SK-N-SH (cell line): Measurements from ENCODE around the gene SLC25A46. TPM values are rescaled to one million over a fixed set of nuclear protein-coding genes. Genes with fewer than 3 reads are reported as not detected.

Source experiments
- CTCF ChIA-PET: fragments of 300-600, 350-600 bp; formaldehyde crosslinking; extraction: SDS; loops from one replicate; lab custom pipeline; 2021; lab: Yijun Ruan, JAX
- POLR2A ChIA-PET: fragments of 350-600 bp; sonication (Branson Sonifier 250); formaldehyde crosslinking; extraction: SDS; loops from one replicate; lab custom pipeline; 2020; ENCODE audit warnings: antibody characterized with exemption, inconsistent platforms; lab: Yijun Ruan, JAX
- DNase-seq: peaks from one replicate; pipeline ENCODE4 v3.0.0; 2012
- H2AFZ ChIP-seq: fragments of 200-600 bp; sonication (generic); 2 replicates; pipeline ENCODE4 v1.8.1; 2016; ENCODE audit warnings: antibody characterized with exemption, mild to moderate bottlenecking, low read depth
- H3F3A ChIP-seq: fragments of 200-600 bp; sonication (generic); replicated peaks from 2 replicates; pipeline ENCODE3; 2016; ENCODE audit warnings: antibody characterized with exemption, mild to moderate bottlenecking; ENCODE audit not compliant: insufficient read depth
- H3K27ac ChIP-seq, 2 experiments: fragments of 200-500 bp in 1 of 2; fragments of 200-600 bp in 1 of 2; sonication (Bioruptor generic) in 1 of 2; sonication (generic), shearing (Covaris generic) in 1 of 2; 2 replicates each; pipeline versions ENCODE4 v1.5.1 to v1.6.1; 2014 to 2016; ENCODE audit warnings: low read depth in 2 of 2, inconsistent platforms in 1 of 2, low read length in 1 of 2, mild to moderate bottlenecking in 1 of 2, mixed read lengths in 1 of 2
- H3K27me3 ChIP-seq: fragments of 200-600 bp; sonication (generic), shearing (Covaris generic); 2 replicates; pipeline ENCODE4 v1.6.1; 2016; ENCODE audit warnings: mixed run types; ENCODE audit not compliant: insufficient read depth
- H3K36me3 ChIP-seq, 2 experiments: fragments of 200-500 bp in 1 of 2; fragments of 200-600 bp in 1 of 2; sonication (Bioruptor generic) in 1 of 2; sonication (generic) in 1 of 2; replicated peaks in 1 of 2; 2 replicates each; pipeline versions ENCODE3 to v1.5.1; 2014 to 2016; ENCODE audit warnings: low read length in 1 of 2, mild to moderate bottlenecking in 1 of 2; ENCODE audit not compliant: insufficient read depth in 2 of 2, control insufficient read depth in 1 of 2
- H3K4me1 ChIP-seq, 2 experiments: fragments of 200-500 bp in 1 of 2; fragments of 200-600 bp in 1 of 2; sonication (Bioruptor generic) in 1 of 2; sonication (generic), shearing (Covaris generic) in 1 of 2; 2 replicates each; pipeline versions ENCODE4 v1.5.1 to v1.6.1; 2014 to 2016; ENCODE audit warnings: low read depth in 1 of 2, low read length in 1 of 2, mixed run types in 1 of 2; ENCODE audit not compliant: insufficient read depth in 2 of 2, control insufficient read depth in 1 of 2
- H3K4me2 ChIP-seq: fragments of 200-600 bp; sonication (generic), shearing (Covaris generic); 2 replicates; pipeline ENCODE4 v1.6.1; 2017; ENCODE audit warnings: mixed run types
- H3K4me3 ChIP-seq, 2 experiments: fragments of 200-500 bp in 1 of 2; fragments of 200-600 bp in 1 of 2; sonication (Bioruptor generic) in 1 of 2; sonication (generic), shearing (Covaris generic) in 1 of 2; 2 replicates each; pipeline versions ENCODE4 v1.5.1 to v1.8.1; 2014 to 2016; ENCODE audit warnings: low read depth in 2 of 2, inconsistent platforms in 1 of 2, low read length in 1 of 2, mild to moderate bottlenecking in 1 of 2, mixed read lengths in 1 of 2, moderate library complexity in 1 of 2
- H3K79me2 ChIP-seq: fragments of 200-600 bp; sonication (generic); 2 replicates; pipeline ENCODE4 v1.8.1; 2017; ENCODE audit warnings: mild to moderate bottlenecking; ENCODE audit not compliant: insufficient read depth
- H3K9ac ChIP-seq: fragments of 200-600 bp; sonication (generic); 2 replicates; pipeline ENCODE4 v1.6.1; 2017; ENCODE audit warnings: mixed run types
- H3K9me2 ChIP-seq: fragments of 200-600 bp; sonication (generic); 2 replicates; pipeline ENCODE4 v1.6.1; 2017; ENCODE audit warnings: mixed run types
- H3K9me3 ChIP-seq: fragments of 200-600 bp; sonication (generic); 2 replicates; pipeline ENCODE4 v1.6.1; 2017; ENCODE audit warnings: mixed run types, mild to moderate bottlenecking, moderate library complexity
- H4K20me1 ChIP-seq: fragments of 200-600 bp; sonication (generic); 2 replicates; pipeline ENCODE4 v1.6.1; 2017; ENCODE audit warnings: mild to moderate bottlenecking, mixed run types; ENCODE audit not compliant: insufficient read depth
- ELF1 ChIP-seq: IDR thresholded peaks from 2 replicates; pipeline ENCODE4 v1.4.0; 2012
- EZH2phosphoT487 ChIP-seq: fragments of 200-600 bp; sonication (generic); IDR thresholded peaks from 2 replicates; pipeline ENCODE4 v1.6.1; 2017; ENCODE audit warnings: low read depth, mixed run types, mild to moderate bottlenecking, antibody characterized with exemption, moderate library complexity, borderline replicate concordance
- FOXJ3 ChIP-seq: sonication (generic); formaldehyde crosslinking; IDR thresholded peaks from 2 replicates; pipeline ENCODE4 v1.5.1; 2020; ENCODE audit warnings: mild to moderate bottlenecking, missing genetic modification reagents
- FOXM1 ChIP-seq: IDR thresholded peaks from 2 replicates; pipeline ENCODE4 v1.4.0; 2012; ENCODE audit warnings: low read depth, mild to moderate bottlenecking
- GABPA ChIP-seq: IDR thresholded peaks from 2 replicates; pipeline ENCODE4 v1.4.0; 2012; ENCODE audit warnings: low read depth, mild to moderate bottlenecking
- JUND ChIP-seq: IDR thresholded peaks from 2 replicates; pipeline ENCODE4 v1.4.0; 2012
- MEF2A ChIP-seq: IDR thresholded peaks from 2 replicates; pipeline ENCODE4 v1.4.0; 2012; ENCODE audit warnings: low read depth, borderline replicate concordance
- MXI1 ChIP-seq: IDR thresholded peaks from 2 replicates; pipeline ENCODE4 v1.6.1; 2012; ENCODE audit warnings: mild to moderate bottlenecking, low read depth, low read length, improper control_type of control experiment
- NRF1 ChIP-seq: IDR thresholded peaks from 2 replicates; pipeline ENCODE4 v1.6.1; 2012; ENCODE audit warnings: low read depth, mild to moderate bottlenecking, low read length
- POLR2AphosphoS5 ChIP-seq: IDR thresholded peaks from 2 replicates; pipeline ENCODE4 v1.6.1; 2012; ENCODE audit warnings: low read depth, low read length
- RAD21 ChIP-seq: IDR thresholded peaks from 2 replicates; pipeline ENCODE4 v1.6.1; 2012; ENCODE audit warnings: mild to moderate bottlenecking, low read length
- RCOR1 ChIP-seq: fragments of 150-350 bp; IDR thresholded peaks from 2 replicates; pipeline ENCODE4 v1.6.1; 2017; ENCODE audit warnings: antibody characterized with exemption, low read length
- RFX5 ChIP-seq: IDR thresholded peaks from 2 replicates; pipeline ENCODE4 v1.6.1; 2012; ENCODE audit warnings: mild to moderate bottlenecking, improper control_type of control experiment, low read length
- RXRA ChIP-seq: IDR thresholded peaks from 2 replicates; pipeline ENCODE4 v1.4.0; 2012; ENCODE audit warnings: low read depth, mild to moderate bottlenecking, borderline replicate concordance
- SIN3A ChIP-seq: IDR thresholded peaks from 2 replicates; pipeline ENCODE4 v1.6.1; 2012; ENCODE audit warnings: low read depth, mild to moderate bottlenecking, low read length, moderate library complexity, borderline replicate concordance
- TAF1 ChIP-seq: IDR thresholded peaks from 2 replicates; pipeline ENCODE4 v1.6.1; 2012; ENCODE audit warnings: low read depth, mild to moderate bottlenecking, low read length, moderate library complexity, borderline replicate concordance
- TCF12 ChIP-seq: IDR thresholded peaks from 2 replicates; pipeline ENCODE4 v1.4.0; 2012
- TEAD4 ChIP-seq: IDR thresholded peaks from 2 replicates; pipeline ENCODE4 v1.4.0; 2012; ENCODE audit warnings: mild to moderate bottlenecking, borderline replicate concordance; ENCODE audit not compliant: insufficient read depth
- YY1 ChIP-seq: IDR thresholded peaks from 2 replicates; pipeline ENCODE4 v1.4.0; 2012; ENCODE audit warnings: low read depth, mild to moderate bottlenecking
- WGBS: methylation state at CpG from one replicate; pipeline ENCODE4 v1.1.6; 2017; ENCODE audit warnings: low lambda C conversion rate; 5-methylcytosine and 5-hydroxymethylcytosine counted together
- polyA plus RNA-seq, 3 experiments: library from polyadenylated mRNA; depleted of rRNA; stranded (reverse); fragments of >200 nt; gene quantifications; 2 replicates each; pipeline ENCODE4 v1.2.3, GENCODE V29; 2012
- TF ChIP-seq, protein P1 (sequence below): fragments of 150-350 bp; IDR thresholded peaks from 2 replicates; pipeline ENCODE4 v1.6.1; 2017; ENCODE audit warnings: antibody characterized with exemption, low read length, low read depth, borderline replicate concordance
- TF ChIP-seq, protein P2 (sequence below): IDR thresholded peaks from 2 replicates; pipeline ENCODE4; 2012
- TF ChIP-seq, protein P3 (sequence below): fragments of 200-600 bp; sonication (generic); IDR thresholded peaks from 2 replicates; pipeline ENCODE4 v1.6.1; 2017; ENCODE audit warnings: antibody characterized with exemption, mild to moderate bottlenecking, moderate library complexity
- TF ChIP-seq, protein P4 (sequence below): IDR thresholded peaks from 2 replicates; pipeline ENCODE4 v1.4.0; 2012; ENCODE audit warnings: low read depth, borderline replicate concordance
- TF ChIP-seq, protein P5 (sequence below): IDR thresholded peaks from 2 replicates; pipeline ENCODE4 v1.4.0; 2012; ENCODE audit warnings: low read depth, borderline replicate concordance

The SLC25A46 gene
- polyA plus RNA-seq, 1 of the 3 experiments (the other 2 are of a cell fraction), result 15.7 TPM

DNA sequence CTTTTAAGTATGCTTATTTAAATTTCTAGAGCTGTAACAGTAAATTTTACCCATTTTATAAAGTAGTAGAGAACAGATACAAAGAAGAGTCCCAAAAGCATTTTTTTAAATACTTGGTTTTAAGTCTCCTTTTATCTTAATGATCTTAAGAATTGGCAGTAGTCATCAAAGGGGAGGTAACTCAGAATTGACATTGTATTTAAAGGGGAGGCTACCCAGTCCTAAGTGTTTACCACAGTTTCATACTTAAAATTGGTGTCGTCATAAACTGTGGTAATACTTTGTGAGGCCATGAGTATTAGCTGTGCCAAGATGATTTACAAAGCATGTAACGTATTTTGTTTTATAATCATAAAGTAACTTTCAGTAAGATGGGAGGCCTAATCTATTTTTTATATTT lies 14.8 kb downstream of the SLC25A46 start:
- Histone ChIP-seq H3K27me3 (no peaks in the 10 kb centered on the region), H3K9ac (no peak overlapping the region), H3F3A (peaks cover 18% of the 10 kb centered on the region), H3K4me1 (no peaks in the 10 kb centered on the region), H3K79me2 (no peaks in the 10 kb centered on the region), H3K4me3 (no peak overlapping the region), H2AFZ (no peak overlapping the region), H3K36me3 (peaks cover 48 to 85% of the 10 kb centered on the region in 2 experiments), H3K4me2 (no peak overlapping the region), H3K9me3 (no peaks in the 10 kb centered on the region), H3K27ac (no peak overlapping the region), H3K9me2 (no peaks in the 10 kb centered on the region), H4K20me1 (no peaks in the 10 kb centered on the region)
- WGBS, result 95% methylated on average over 2 of the region's 2 CpGs
- ChIA-PET POLR2A (no interaction called here), CTCF (interaction anchor here (0.6 to 1.3 kb wide), 4 partner anchors 9 to 444 kb away, joined by 3 read pairs; no protein-coding TSS in a partner anchor)
- TF ChIP-seq RFX5 (no peak), NRF1 (no peak), SIN3A (no peak), RAD21 (no peak), POLR2AphosphoS5 (no peak), FOXJ3 (no peak), YY1 (no peak), MEF2A (no peak), ELF1 (no peak), MXI1 (no peak), RXRA (no peak)
- TF ChIP-seq, protein P1, sequence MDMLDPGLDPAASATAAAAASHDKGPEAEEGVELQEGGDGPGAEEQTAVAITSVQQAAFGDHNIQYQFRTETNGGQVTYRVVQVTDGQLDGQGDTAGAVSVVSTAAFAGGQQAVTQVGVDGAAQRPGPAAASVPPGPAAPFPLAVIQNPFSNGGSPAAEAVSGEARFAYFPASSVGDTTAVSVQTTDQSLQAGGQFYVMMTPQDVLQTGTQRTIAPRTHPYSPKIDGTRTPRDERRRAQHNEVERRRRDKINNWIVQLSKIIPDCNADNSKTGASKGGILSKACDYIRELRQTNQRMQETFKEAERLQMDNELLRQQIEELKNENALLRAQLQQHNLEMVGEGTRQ, result no peak
- TF ChIP-seq, protein P2, sequence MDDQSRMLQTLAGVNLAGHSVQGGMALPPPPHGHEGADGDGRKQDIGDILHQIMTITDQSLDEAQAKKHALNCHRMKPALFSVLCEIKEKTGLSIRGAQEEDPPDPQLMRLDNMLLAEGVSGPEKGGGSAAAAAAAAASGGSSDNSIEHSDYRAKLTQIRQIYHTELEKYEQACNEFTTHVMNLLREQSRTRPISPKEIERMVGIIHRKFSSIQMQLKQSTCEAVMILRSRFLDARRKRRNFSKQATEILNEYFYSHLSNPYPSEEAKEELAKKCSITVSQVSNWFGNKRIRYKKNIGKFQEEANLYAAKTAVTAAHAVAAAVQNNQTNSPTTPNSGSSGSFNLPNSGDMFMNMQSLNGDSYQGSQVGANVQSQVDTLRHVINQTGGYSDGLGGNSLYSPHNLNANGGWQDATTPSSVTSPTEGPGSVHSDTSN, result no peak
- DNase-seq, result no peak

DNA sequence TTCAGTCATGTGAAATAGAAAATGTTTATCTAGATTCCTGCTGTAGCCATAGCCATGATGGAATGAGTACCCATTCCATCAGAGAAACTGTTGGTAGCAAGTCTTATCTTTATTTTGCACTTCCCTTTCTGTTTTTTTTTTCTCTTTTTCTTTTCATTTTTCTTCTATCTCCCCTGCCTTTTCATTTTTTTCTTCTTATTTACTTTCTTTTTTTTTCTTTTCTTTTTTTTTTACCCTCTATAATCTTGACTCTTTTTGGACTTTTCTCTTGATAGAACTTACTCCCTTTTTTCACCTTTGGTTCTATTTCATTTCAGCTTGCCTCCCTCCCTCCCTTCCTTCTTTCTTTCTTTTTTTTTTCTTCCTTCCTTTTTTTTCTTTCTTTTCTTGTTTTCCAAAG lies 15.4 kb downstream of the SLC25A46 start:
- Histone ChIP-seq H3K27ac (0 out of 4 replicates have a peak overlapping the region, but pooled peaks of 1 of the 2 experiments have one; percentile 3), H3K4me2 (no peak overlapping the region), H4K20me1 (no peaks in the 10 kb centered on the region), H3K36me3 (peaks cover 48 to 85% of the 10 kb centered on the region in 2 experiments), H3K9ac (no peak overlapping the region; the same call in 1 of the 2 replicates), H3K9me2 (no peaks in the 10 kb centered on the region), H3K9me3 (no peaks in the 10 kb centered on the region), H2AFZ (no peak overlapping the region), H3K79me2 (no peaks in the 10 kb centered on the region), H3K4me1 (no peaks in the 10 kb centered on the region), H3K4me3 (no peak overlapping the region), H3K27me3 (no peaks in the 10 kb centered on the region), H3F3A (peaks cover 18% of the 10 kb centered on the region)
- ChIA-PET POLR2A (no interaction called here), CTCF (interaction anchor here (1.1 kb wide), 1 partner anchor 314 kb away, joined by 3 read pairs; no protein-coding TSS in a partner anchor)
- no peak for DNase-seq
- no peak for TF ChIP-seq TEAD4
- TF ChIP-seq, protein P3, sequence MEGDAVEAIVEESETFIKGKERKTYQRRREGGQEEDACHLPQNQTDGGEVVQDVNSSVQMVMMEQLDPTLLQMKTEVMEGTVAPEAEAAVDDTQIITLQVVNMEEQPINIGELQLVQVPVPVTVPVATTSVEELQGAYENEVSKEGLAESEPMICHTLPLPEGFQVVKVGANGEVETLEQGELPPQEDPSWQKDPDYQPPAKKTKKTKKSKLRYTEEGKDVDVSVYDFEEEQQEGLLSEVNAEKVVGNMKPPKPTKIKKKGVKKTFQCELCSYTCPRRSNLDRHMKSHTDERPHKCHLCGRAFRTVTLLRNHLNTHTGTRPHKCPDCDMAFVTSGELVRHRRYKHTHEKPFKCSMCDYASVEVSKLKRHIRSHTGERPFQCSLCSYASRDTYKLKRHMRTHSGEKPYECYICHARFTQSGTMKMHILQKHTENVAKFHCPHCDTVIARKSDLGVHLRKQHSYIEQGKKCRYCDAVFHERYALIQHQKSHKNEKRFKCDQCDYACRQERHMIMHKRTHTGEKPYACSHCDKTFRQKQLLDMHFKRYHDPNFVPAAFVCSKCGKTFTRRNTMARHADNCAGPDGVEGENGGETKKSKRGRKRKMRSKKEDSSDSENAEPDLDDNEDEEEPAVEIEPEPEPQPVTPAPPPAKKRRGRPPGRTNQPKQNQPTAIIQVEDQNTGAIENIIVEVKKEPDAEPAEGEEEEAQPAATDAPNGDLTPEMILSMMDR, result no peak
- no peak for TF ChIP-seq EZH2phosphoT487
- no peak for TF ChIP-seq RFX5
- TF ChIP-seq RXRA, result no peak
- TF ChIP-seq GABPA, result no peak
- TF ChIP-seq, protein P4, sequence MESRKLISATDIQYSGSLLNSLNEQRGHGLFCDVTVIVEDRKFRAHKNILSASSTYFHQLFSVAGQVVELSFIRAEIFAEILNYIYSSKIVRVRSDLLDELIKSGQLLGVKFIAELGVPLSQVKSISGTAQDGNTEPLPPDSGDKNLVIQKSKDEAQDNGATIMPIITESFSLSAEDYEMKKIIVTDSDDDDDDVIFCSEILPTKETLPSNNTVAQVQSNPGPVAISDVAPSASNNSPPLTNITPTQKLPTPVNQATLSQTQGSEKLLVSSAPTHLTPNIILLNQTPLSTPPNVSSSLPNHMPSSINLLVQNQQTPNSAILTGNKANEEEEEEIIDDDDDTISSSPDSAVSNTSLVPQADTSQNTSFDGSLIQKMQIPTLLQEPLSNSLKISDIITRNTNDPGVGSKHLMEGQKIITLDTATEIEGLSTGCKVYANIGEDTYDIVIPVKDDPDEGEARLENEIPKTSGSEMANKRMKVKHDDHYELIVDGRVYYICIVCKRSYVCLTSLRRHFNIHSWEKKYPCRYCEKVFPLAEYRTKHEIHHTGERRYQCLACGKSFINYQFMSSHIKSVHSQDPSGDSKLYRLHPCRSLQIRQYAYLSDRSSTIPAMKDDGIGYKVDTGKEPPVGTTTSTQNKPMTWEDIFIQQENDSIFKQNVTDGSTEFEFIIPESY, result no peak
- no peak for TF ChIP-seq POLR2AphosphoS5
- TF ChIP-seq, protein P5, sequence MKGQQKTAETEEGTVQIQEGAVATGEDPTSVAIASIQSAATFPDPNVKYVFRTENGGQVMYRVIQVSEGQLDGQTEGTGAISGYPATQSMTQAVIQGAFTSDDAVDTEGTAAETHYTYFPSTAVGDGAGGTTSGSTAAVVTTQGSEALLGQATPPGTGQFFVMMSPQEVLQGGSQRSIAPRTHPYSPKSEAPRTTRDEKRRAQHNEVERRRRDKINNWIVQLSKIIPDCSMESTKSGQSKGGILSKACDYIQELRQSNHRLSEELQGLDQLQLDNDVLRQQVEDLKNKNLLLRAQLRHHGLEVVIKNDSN, result no peak
- no peak for TF ChIP-seq JUND
- TF ChIP-seq FOXM1, result no peak
- TF ChIP-seq MEF2A, result no peak
- TF ChIP-seq RCOR1, result no peak
- no peak for TF ChIP-seq TAF1
- no peak for TF ChIP-seq YY1
- TF ChIP-seq TCF12, result no peak
